HG03060 (cell line): ENCODE measurements around the gene RREB1.

Experiments
- ATAC-seq: cut with Tn5 transposase; IDR thresholded peaks from one replicate; pipeline ENCODE4 v1.9.1; 2021; ENCODE audit warnings: low read depth, moderate number of reproducible peaks; ENCODE audit not compliant: unreplicated experiment

RREB1 gene

DNA sequence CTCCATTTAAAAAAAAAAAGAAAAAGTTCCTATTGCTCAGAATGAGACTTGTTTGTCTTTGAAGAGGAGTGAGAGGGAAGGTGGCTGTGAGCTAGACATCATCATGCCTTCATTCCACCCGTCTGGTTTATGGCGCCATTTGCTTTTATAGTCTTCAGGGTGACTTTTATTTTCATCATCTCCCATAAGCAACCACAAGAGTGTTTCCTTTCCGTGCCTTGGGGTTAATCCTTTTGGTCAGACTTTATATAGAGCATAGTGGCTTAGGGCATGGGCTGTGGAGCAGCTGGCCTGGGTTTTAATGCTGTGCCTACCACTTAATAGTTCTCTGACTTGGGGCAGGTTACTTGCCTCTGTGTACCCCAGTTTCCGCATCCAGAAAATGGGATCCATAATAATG lies 77.8 kb downstream of the RREB1 start:
- ATAC-seq: no peak

- peak; percentile 90 for ATAC-seq
Measured at GRCh38 chr6:7188492-7188891, 80.7 kb downstream of the RREB1 start.

- ATAC-seq: no peak
Measured at GRCh38 chr6:7189101-7189758, 81.5 kb downstream of the RREB1 start.

DNA sequence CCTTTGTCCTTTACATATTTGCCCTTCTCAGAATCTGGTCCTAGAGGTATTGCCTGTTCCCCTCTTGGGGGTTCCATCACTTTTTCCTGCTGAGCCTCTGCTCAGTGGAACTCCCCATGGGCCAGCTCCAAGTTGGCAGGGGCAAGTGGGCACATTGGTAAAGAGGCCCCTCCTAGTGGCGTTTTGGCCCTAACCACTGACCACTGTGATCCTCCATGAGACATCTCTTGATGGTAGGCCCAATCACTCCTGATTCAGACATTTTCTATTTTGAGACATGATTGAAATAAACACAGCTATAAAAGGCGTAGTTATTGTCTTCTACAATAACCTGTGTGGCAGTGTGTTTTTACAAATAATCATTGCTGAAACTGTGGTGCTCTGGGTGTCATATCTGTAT lies 83.0 kb downstream of the RREB1 start:
- ATAC-seq: no peak

GRCh38 chr6:7193122-7193521 lies 85.4 kb downstream of the RREB1 start:
- no peak for ATAC-seq

- no peak for ATAC-seq
Measured at GRCh38 chr6:7194657-7195056, 86.9 kb downstream of the RREB1 start.

GRCh38 chr6:7195339-7196018 lies 87.7 kb downstream of the RREB1 start:
- ATAC-seq: no peak

DNA sequence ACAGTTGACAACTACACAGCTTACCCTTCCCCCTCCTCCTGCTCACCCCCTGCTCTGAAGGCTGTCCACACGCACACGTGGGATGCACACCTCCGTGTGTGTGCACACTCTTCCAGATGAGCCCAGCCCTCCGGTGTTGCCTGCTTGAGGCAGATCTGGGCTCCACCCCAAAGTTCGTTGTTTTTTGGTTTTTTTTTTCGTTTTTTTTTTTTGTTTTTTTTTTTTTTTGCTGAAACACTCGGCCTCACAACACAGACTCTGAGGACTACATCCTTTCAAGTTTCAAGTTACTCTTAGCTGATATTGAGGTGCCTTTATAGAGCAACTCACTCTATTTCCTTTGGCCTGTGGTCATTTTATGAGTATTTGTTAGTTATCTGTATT lies 88.2 kb downstream of the RREB1 start:
- no peak for ATAC-seq

DNA sequence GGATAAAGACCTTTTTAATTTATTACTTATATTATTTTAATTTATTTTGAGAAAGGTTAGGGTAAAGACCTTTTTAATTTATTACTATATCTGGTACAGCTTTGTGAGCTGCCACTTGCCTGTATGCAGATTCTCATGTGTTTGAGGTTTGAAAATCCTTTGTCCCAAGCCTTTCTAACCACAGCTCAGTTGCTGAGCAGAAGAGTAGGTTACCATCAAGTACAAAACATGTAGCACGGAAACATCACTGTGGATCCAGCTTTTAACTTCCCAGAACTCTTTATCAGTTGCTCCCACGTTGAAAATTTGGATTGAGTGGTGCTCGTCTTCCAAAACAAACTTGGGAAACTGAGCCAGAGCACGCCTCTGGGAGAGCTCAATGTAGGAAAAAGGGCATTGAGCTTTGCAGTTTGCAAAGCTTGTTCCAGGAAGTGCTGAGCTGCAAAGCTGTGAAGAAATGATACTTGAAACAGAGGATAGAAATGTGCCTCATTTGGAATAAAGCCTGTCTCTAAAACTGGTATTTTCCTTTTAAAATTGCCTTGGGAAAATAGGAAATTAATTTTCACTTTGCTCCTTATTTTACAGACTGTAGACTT lies 89.0 kb downstream of the RREB1 start:
- ATAC-seq: no peak

DNA sequence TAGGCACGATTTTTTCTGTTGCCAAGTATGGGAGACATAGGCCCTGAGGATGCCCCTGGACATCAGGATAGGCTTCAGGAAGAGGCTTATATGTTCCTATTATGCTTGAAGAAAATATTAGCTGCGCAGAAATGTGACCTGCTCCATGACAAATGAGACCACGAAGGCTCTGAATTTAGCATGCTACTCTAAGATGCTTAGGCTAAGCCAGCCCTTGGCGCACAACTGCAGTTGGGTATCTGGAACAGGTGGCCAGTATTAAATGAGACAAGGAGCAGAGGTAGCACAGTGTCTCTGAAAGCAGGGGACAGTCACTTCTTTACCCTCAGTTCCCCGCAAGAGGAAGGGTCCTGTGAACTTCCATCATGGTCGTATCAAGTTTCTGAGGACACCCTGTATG lies 90.0 kb downstream of the RREB1 start:
- ATAC-seq: no peak

DNA sequence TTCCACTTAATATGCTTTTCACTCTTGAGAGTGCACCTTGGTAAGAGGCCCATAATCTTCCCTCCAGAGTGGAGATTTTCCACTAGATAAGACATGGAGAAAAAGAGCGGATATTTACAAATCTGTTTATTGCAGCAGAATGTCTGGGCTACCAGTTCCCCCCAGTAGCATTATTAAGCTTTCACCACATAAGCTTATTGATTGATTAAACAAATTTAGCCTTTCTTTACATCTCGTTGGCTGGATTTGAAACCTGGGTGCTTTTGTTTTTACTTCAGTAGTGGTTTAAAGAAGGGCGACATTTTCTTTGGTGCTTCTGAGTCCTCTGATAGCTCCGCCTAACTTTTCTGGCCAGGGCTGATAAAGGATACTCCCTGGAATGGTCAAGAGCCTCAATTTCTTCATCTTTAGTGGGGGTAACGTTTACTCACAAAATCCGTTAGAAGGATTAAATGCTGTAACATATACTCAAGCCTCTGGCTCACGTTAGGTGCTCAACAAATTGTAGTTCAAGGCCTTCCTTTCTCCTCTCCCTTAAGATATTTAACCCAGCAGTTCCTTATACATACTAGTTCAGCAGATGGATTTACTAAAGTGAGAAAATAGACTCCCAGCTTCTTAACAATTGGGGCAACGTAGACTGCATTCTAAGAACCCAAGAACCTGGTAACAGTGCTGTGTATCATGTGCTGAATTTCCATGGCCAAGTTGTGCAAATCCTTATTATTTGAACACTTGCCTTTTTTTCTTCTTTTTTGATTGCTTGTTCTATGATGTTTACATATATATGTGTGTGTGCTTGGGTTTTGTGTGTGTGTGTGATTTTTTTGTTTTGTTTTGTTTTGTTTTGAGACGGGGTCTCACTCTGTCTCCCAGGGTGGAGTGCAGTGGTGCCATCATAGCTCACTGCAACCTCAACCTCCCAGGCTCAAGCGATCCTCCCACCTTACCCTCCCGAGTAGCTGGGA lies 91.4 kb downstream of the RREB1 start:
- ATAC-seq: no peak

GRCh38 chr6:7200598-7201443 lies 93.1 kb downstream of the RREB1 start:
- no peak for ATAC-seq

GRCh38 chr6:7201444-7201731 lies 93.6 kb downstream of the RREB1 start:
- no peak for ATAC-seq

DNA sequence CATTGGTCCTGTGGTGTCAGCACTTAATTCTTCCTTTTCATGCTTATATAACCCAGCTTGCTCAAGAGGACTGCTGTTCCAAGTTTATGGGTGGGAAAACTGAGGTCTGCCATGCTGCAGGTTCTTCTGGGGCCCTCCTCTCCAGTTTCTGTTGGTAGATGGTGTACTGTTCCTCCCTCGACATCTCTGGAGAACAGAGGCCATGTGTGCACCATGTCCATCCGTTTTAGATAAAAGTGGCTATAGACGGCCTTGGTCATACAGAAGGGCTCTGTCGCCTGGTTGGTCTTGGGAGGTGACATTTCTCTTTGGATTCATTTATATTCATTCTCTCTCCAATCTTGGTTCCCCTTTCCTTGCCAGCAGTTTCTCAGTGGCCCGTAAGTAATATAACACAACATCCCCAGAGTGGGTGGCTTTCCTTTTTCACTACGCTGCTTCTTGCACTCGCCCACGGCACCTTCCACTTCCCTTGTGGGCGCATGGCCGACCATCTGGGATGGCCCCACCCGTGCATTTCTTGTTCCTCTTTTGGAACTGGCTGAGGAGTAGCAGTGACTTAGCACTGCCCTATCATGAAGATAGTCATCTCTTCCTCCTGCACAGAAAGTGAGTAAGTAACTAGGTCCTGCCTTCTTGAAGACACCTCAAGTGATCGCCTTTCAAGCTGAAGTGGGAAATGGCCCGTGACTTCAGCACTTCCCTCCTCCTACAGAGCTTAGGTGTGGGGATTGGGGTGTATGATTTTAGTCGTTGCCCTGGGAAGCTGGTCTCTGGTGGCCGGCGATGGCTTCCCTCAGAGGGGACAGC lies 94.2 kb downstream of the RREB1 start:
- ATAC-seq: peak; percentile 81

- ATAC-seq: no peak
Measured at GRCh38 chr6:7202950-7203349, 95.2 kb downstream of the RREB1 start.

GRCh38 chr6:7203939-7204338 lies 96.2 kb downstream of the RREB1 start:
- no peak for ATAC-seq

DNA sequence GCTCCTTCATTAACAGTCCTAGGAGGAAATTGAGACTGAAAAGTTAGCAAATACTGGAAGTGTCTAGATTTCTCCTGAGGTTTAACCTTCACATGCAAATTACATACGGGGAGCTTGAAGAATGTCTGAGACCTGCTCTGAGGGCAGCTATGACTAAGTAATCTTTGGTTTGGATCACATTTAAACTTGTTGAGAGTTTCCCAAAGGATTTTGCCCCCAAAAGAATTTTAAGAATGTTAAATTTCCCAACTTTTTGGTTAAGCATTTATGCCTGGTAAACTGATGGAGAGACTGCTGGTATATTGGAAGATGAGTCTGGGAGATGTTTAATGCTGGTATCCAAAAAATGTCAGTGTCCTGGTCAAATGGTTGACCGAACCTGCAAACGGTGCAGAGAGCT lies 97.0 kb downstream of the RREB1 start:
- no peak for ATAC-seq

- ATAC-seq: no peak
Measured at GRCh38 chr6:7207720-7208119, 100.0 kb downstream of the RREB1 start.

DNA sequence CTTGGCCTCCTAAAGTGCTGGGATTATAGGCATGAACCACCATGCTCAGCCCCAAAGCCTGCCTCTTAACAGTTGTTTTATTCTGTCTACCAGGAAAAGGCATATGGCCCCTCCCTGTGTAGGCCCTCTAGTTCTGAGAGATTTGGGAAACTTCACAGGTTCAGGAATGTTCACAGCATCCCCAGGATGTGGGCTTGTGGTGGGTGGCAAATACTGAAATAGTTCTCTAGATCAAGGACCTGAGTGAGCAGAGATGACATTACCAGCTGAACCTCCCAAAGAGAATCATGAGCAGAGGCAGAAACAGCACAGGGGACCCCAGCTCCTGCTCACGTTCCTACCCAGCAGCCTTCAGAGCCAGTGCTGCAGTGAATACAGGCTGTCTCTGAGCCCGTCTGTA lies 105.7 kb downstream of the RREB1 start:
- no peak for ATAC-seq
